Measurements from ENCODE around the gene HGF. TPM values are rescaled to one million over a fixed set of nuclear protein-coding genes. Genes with fewer than 3 reads are reported as not detected.

Gene HGF
- total and polyA plus RNA-seq, 2 of the 8 experiments (the other 6 are each of a cell fraction or from before 2014, with no cell fraction given) = 0.05 to 0.60 TPM

DNA sequence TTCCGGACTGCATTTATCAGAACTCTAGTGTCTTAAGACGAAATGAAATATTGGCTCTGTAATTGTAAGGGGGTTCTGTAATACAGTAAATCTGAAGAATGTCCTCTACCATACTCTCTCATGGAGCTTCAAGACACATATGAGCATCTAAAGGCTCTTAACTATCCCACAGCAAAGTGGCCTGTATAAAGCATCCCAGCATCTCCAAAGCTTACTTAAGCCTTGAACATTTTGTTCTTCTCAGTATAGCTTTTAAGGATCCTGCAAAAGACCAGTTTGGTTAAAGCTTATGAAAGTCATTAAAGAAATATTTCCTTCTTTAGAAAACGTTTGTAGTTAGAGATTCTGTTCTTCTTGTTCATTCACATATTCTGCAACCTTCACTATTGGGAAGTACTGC, 75.1 kb downstream of the HGF start (continued):
- no peak for TF ChIP-seq CTBP2 (IDR thresholded peaks at IDR 0.05; ENCODE audit: borderline replicate concordance, insufficient read depth, insufficient read length, low read length)
- TF ChIP-seq SIRT6 (IDR thresholded peaks at IDR 0.05; ENCODE audit: low read length) = no peak
- no peak for TF ChIP-seq ZNF274 (IDR thresholded peaks at IDR 0.05; ENCODE audit: borderline replicate concordance, extremely low read depth, low read length)
- TF ChIP-seq TCF12 (IDR thresholded peaks at IDR 0.05; ENCODE audit: low read depth, low read length) = no peak
- no peak for TF ChIP-seq PHF8 (conservative IDR thresholded peaks at IDR 0.05; ENCODE audit: low read depth, low read length)
- TF ChIP-seq KDM1A (IDR thresholded peaks at IDR 0.05; ENCODE audit: borderline replicate concordance, low read length) = no peak
- no peak for TF ChIP-seq GTF2F1 (IDR thresholded peaks at IDR 0.05; ENCODE audit: borderline replicate concordance, low read depth, low read length)
